NOMO-1 treated with dmso at 0.1 percent for 144 hours (cell line): ENCODE data around the gene SUSD4.
"Not testable (repeated sequence)": the region's sequence is repeated elsewhere in the genome, so short reads cannot be mapped to it uniquely, and the experiment has no call there.

Source experiments
- DNase-seq: peaks from one replicate; lab custom pipeline; 2025; ENCODE audit not compliant: unreplicated experiment; lab: John Stamatoyannopoulos, UW

The SUSD4 gene

DNA sequence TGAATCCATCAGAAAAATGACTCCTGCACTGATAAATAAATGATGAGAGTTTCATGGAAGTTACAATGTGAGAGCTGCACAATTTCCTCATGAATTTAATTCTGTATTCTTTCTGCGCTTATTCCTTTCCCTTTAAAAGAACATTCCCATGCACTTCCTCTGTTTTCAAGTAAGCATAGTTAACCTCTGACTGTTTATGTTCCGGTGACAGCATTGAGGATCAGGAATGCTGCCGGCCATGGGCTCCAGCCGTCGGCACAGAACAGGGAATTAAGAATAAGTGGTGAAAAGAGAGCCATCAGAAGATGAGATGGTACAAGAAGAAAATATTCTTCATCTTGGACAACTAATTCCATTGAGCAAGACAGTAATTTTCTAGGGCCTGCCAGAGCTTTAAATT lies 65.3 kb downstream of the SUSD4 start:
- DNase-seq: no peak

DNA sequence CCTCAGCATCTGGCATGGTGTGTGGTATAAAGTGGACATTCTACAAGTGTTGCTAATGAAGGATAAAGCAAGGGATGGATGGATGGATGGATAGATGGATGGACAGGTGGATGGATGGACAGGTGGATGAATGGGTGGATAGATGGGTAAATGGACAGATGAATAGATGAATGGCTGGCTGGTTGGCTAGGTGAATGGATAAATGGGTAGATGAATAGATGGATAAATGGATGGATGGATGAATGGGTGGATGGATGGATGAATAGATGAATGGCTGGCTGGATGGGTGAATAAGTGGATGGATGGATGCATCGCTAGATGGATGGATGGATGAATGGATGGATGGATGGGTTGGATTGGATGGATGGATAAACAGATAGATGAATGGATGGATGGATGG lies 66.2 kb downstream of the SUSD4 start:
- no peak for DNase-seq

DNA sequence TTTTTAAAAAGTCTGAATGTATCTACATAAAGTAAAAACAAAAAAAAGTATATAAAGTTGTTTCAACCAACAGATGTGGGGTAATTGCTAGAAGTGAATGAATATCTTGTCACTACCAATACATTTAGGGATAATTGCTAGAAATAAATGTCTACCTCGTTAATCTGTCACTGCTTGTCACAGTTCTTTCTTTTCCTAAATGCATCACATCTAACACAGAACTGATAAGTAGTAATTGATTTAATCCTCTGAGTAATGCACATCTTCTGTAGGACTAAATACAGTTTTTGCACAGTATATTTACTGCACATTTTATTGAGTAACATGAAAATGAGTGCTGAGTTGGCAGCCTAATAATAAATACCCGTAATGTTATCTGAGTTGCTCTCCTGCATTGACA lies 72.2 kb downstream of the SUSD4 start:
- DNase-seq: no peak

DNA sequence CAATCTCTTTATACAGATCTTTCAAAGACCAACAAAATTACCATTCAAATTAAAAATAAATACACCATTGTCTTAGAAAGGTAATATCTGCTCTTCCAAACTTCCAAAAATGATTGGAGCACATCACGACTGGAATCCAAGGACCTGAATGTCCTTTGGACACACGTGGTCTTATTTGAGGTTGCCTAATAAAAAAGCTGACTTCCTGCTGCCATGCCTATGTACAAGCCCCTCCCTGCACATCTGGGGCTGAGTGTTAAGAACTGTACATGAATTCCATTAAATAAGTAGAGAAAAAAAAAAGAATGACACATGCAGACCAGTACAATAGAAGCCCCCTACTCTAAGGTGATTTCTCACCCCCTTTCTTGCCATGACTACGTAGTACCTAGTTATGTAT lies 73.6 kb downstream of the SUSD4 start:
- no peak for DNase-seq

DNA sequence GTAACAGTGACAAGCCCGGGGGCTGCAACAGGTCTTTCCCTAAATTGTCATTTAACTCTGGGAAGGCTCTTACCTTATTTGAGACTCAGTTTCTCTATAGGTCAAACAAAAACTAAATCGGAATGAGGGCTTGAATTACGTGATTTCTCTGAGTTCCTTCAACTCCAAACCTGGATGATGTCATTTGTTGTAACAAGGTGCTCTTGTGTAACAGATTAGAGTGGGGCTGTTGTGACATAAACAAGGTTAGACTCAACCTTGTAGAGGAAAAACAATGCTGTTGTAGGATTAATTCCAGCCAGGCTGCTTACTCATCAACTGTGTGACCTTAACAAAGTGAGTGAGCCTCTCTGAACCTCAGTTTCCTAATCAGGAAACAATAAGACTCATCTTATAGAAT lies 74.4 kb downstream of the SUSD4 start:
- DNase-seq: no peak

DNA sequence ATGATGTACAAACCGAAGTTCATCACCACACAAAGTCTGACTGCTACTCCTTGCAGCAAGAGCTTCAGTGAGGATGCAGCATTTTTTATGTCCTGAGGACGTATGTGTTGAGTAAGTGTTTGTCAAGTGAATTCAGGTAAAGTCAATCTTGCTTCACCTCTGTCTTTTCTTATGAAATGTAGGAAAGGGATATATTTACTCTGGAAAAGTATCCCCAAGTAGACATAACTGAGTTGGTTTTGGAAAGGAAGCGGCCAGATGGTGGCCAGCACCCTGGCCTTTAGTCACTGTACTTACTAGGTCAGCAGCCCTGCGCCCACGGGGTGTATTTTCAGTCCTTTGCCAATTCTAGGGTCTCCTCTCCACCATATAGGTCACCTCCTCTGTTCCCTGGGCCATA lies 75.2 kb downstream of the SUSD4 start:
- no peak for DNase-seq

DNA sequence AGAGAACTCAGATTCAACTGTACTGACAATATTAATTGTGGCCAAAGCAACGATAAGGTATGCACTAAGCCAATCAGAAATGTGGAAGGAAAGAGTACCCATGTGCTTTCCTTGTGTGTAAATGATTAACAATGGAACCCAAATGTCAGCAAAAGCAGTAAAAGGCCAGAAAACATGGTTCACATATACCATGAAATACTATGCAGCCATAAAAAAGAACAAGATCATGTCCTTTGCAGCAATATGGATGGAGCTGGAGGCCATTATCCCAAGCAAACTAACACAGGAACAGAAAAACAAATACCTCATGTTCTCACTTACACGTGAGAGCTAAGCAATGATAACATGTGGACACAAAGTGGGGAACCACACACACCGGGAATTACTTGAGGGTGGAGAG lies 78.5 kb downstream of the SUSD4 start:
- DNase-seq: no peak

DNA sequence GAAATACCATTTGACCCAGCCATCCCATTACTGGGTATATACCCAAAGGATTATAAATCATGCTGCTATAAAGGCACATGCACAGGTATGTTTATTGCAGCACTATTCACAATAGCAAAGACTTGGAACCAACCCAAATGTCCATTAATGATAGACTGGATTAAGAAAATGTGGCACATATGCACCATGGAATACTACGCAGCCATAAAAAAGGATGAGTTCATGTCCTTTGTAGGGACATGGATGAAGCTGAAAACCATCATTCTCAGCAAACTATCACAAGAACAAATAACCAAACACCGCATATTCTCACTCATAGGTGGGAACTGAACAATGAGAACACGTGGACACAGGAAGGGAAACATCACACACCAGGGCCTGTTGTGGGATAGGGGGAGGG lies 80.3 kb downstream of the SUSD4 start:
- not testable (repeated sequence) for DNase-seq

DNA sequence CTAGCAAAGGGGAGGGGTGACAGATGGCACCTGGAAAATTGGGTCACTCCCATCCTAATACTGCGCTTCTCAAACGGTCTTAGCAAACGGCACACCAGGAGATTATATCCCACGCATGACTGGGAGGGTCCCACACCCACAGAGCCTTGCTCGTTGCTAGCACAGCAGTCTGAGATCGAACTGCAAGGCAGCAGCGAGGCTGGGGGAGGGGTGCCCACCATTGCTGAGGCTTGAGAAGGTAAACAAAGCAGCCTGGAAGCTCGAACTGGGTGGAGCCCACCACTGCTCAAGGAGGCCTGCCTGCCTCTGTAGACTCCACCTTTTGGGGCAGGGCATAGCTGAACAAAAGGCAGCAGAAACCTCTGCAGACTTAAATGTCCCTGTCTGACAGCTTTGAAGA lies 85.7 kb downstream of the SUSD4 start:
- DNase-seq: not testable (repeated sequence)

DNA sequence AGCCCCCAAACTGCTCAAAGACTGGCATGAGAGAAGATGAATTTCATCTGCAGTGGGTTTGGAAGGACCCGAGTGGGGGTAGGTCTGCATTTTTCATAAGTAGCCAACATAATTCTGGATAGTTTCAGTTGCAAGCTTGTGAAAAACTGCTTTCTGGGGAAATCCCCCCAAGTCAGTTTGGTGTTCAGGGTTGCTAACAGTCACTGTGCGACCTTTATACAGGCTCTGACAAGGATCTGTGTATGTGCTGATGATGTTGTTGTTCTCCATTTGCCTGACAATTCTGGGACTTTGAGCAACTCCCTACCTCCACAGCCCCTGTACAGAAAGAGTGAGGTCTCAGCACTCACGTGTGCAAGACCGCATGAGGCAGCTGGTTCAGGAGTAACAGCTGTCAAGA lies 87.9 kb downstream of the SUSD4 start:
- DNase-seq: no peak

DNA sequence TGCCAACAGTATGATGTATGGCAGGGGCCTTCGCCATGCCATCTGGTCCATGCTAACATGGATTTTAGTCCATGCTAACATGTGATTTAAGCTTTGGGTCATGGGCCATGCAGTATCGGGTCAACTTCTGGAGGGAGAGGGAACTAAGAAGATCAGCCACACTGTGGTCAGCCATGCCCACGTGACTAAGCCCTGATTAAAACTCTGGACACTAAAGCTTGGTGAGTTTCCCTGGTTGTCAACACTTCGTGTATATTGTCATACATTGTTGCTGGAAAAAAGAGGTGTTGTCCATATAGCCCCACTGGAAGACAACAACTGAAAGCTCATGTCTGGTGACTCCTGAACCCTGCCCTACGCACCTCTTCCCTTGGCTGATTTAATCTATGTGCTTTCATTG lies 90.5 kb downstream of the SUSD4 start:
- DNase-seq: no peak

DNA sequence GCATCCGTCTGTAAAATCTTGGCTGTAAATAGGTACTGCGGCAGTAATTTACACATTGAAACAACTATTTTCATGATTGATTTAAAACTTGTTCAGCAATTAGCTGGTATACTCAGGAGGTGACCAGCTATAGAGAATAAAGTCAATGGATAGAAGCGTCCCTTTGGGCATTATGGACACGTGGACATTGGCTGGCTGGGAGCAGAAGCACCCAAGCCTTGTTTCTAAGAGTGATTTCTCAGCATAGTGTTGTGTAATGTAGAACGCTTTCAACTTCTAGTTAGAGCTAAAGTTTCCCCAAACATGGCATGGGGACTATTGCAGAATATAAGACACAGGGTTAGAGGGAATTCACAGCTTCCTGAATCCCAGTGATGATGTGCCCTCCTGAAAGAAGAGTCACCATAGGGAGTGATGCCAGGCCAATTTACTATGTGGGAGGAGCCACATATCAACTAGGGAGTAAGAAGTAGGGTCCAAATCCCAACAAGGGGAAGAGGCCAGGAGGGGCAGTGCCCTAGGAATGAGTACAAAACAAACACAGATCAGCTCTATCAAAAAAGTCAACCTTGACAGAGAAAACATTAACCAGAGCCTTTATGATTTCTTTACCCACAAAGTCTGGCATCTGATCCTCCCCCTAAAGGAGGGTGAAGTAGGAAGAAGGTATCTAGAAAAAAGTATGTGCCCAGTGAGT lies 92.7 kb downstream of the SUSD4 start:
- no peak for DNase-seq

DNA sequence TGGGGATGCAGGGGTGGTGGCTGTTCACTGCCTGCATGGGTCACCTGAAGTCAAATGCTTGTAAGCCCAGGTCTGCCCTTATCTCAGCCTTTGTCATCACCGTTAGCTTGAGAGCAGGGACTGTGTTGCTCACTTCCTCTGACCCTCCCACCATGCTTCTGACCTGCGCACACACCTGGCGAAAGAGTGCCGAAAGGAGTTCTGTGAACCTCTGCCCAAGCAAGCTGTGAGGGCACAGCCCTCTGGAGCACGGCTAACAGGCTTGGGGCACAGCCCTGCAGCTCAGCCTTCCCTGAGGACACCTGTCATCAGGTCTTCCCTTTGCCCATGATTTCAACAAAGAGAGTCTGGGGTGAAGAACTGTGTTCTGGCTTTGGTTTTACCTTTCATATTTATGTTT lies 93.8 kb downstream of the SUSD4 start:
- DNase-seq: no peak

DNA sequence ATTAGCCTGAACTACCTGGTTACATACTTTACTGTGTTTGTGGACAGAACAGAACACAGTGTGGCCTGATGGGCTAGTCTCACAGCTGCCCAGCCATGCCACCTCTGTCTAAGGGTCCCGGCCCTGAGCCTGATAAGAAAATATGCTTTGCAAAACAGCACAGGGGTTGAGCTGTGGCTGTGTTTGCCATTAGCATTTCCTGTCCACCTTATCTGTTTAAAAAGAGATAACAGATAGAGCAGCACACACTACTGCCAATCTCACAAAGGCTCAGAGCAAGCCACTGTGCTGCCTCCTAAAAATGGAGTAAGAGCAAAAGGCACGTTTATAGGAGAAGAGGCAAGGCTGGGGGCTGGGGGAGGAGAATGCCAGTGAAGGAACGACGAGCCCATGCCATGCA lies 95.0 kb downstream of the SUSD4 start:
- no peak for DNase-seq

DNA sequence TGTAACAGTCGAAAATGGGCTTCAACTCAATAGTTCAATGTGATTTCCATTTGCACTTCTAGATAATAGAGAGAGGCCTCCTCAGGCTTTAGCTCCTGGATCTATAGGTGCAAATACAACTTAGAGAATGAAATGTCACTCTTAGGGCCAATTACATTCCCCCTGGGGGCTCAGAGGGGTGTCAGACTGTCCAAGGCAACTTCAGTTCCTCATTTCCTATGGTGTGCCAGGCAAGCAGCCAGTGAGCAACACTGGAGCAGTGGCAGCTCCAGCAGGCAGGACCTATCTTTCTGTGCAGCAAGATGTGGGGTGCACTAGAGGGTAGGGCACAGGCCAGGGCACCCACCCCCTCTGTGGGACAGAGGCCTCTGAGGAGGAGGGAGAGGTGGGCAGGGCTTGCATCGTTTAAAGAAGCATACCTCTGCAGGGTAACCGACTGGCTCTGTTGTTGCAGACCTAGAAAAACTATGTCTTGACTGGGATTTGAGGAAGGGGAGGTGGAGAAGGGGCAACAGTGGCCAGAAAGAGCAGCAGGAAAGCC lies 97.3 kb downstream of the SUSD4 start:
- no peak for DNase-seq

DNA sequence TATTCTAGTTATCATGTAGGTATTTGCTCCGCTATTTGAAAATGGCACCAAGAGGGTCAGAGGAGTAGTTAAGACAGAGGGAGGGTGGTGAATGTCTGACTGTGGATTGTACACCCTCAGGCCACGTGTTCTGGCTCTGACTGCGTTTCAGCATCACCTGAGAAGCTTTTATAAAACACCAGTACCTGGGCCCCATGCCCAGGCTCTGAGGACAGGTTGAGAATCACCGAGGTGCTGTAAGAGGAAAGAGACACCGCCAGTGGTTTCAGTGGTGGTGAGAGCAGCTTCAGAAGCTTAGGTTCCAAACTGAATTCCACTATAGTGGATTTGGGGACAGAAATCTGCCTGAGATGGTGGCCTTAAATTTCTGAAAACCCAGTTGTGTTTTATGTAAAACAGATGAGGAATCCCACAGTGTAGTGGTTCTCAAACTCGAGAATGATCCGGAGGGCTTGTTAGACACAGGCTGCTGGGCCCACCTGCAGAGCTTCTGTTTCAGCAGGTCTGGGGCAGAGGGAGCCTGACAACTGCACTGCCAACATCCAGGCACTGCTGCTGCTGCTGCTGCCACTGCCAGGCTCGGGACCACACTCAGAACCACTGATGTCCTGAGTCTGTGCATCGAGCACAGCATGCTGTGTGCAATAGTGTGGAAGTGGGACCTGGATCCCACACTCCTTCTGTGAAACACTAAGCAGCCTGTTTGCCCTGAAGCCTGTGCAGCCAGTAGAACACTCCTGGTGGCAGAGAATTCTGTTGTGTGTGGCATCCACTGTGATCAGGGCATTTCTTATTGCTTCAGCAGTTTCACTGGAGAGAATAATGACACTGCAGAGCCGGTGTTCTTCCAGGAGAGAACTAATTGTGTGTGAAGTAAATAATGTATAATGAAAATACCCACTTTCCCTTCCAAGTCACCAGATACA lies 98.7 kb downstream of the SUSD4 start:
- no peak for DNase-seq

DNA sequence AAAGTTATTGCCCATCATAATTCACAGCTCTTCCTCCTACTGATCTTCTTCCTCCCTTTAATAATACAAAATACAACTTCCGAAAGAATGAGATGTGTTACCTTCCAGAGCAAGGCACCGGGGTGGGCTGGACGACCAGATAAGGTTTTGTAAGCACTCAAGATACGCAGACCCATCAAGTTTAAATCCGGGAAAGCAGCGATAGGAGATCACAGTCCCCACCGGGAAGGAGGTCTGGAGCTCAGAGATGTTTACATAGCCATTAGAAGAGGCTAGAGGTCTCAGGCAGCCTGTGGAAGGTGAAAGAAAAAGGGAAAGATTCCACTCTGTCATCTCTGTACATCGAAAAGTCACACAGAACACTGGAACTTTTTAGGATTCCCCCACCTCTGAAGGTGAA lies 99.4 kb downstream of the SUSD4 start:
- DNase-seq: no peak

DNA sequence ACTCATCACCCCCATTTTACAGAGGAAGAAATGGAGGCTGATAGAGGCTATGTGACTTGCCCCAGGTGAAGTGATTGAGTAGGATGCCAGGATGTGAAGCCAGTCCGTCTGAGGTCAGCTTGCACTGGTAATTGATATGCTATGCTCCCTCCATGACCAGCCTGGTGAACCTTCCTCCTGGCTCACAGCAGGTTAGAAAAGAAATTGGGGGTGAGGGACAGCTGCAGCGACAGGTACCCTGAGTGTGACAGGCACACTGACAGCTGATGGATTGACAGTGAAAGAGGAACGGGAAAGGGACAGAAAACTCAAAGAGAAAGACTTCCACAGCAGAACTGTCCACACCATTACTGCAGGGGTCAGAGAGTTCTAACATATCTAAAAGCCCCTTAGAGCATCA lies 102.1 kb downstream of the SUSD4 start:
- no peak for DNase-seq

DNA sequence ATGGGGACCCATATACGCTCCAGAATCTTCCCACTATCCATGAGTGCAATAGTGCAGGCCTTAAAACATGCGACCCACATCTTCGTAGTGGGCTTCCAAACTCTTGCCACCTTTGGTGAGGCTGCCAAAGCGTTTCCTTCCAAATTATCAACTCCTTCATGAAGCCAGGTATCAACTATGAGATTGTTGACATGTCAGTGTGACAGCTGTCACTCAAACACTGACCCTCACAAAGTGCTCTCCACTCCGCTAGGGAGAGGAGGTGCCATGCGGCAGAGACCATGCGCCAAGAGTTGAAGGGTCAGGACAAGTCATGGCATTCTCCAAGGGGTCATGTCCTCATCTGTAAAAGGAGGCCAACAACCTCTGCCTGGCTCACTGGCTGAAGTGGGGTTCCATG lies 103.3 kb downstream of the SUSD4 start:
- no peak for DNase-seq

DNA sequence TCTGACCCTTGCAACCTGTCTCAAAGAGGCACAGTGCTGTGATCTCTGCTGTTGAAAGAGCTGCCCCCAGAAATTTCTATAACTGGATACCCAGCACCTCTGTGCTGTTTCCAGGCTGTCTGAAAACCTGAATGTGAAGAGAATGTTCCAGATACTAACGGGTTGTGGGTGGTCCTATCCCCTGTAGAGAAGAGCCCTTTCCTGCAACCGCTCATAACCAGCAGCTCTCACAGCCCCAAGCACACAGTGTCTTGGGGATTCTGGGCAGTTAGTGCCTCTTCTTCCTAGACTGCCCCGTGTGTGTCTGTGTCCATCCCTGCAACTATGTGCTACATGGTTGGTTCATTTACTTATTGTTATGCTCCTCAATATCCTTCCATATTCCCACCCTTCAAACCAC lies 104.5 kb downstream of the SUSD4 start:
- no peak for DNase-seq

DNA sequence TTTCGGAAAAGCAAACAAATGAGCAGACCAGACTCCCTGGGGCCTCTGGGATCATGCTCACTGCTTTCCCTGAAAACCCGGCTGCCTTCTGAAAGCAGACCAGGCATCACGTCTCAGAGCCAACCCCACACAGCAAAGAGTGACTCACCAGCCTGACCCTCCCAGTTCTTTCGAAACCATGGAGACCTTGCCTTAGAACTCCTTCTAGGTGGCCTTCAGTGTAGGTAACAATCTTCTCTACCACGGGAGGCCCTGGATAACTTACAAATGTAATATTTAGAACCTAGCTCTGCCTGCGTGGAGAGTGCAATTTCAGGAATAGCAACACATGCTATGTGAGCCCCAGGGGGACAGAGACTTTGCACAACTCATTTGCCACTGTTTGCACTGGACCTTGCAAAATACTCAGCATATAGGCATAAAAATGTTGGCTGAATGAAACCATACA lies 105.2 kb downstream of the SUSD4 start:
- DNase-seq: no peak

DNA sequence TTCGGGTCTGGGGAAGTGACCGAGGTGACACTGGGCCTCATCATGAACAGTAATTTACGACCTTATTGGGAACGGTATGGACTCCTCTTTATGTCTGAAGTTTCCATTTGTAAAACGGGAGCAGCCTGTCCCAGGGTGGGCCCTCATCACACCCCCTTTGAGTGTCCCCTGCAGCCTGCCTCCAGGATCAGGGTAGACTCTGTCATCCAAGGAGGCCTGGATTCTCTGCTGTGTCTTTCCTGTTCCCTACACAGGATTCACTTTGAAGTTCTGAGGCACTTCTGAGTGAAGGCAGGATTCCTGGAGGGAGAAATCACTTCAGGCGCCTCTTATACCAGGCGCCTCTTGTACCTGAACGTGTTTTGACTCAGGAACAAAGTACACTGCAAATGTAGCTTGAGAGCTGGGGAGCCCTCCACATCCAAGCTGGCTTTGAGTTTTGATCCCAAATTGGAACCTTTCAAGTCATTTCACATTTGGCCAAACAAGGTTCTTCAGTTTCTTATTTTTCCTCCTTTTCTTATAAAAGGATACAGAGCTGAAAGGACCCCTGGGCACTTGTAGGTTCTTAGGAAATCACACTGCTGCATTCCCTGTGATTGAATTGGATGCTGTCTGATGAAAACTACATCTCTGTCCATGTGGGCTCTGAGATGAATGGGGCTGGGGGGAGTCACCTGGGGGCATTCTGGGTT lies 106.0 kb downstream of the SUSD4 start:
- no peak for DNase-seq
